ENCODE measurements around the gene NCOA1. TPM values are rescaled to one million over a fixed set of nuclear protein-coding genes. Genes with fewer than 3 reads are reported as not detected.

The NCOA1 gene
- total RNA-seq, 1 experiment from 2014 or later, result 24.6 TPM

DNA sequence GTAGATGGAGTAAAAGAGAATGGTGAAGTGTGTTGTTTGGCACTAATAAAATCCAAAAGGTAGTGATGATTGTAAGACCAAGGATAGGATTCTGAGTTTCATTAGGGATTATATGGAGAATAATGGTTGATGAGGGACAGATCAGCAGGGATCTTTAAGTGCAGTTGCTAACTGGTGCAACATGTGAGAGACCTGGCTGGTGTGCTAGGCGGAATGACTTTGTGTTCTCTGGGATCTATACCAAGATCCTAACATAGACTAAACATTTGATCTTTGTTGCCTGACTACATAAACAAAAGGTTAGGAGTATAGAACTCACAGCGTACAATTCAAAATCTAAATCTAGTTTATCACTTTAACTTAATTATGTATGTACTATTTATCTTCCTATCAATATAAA is 166.8 kb downstream of the NCOA1 start:
- in situ Hi-C loops (cut with HindIII; ENCODE audit: low pct_unique_long_range_greater_than_20kb, low sequenced_read_pairs) (no loop called here), intact Hi-C loops (cut with micrococcal nuclease; ENCODE audit: unreplicated experiment) (no loop called here)
- BruUV-seq (replicated peaks), result no TSS peak
- TF ChIP-seq, protein P1, sequence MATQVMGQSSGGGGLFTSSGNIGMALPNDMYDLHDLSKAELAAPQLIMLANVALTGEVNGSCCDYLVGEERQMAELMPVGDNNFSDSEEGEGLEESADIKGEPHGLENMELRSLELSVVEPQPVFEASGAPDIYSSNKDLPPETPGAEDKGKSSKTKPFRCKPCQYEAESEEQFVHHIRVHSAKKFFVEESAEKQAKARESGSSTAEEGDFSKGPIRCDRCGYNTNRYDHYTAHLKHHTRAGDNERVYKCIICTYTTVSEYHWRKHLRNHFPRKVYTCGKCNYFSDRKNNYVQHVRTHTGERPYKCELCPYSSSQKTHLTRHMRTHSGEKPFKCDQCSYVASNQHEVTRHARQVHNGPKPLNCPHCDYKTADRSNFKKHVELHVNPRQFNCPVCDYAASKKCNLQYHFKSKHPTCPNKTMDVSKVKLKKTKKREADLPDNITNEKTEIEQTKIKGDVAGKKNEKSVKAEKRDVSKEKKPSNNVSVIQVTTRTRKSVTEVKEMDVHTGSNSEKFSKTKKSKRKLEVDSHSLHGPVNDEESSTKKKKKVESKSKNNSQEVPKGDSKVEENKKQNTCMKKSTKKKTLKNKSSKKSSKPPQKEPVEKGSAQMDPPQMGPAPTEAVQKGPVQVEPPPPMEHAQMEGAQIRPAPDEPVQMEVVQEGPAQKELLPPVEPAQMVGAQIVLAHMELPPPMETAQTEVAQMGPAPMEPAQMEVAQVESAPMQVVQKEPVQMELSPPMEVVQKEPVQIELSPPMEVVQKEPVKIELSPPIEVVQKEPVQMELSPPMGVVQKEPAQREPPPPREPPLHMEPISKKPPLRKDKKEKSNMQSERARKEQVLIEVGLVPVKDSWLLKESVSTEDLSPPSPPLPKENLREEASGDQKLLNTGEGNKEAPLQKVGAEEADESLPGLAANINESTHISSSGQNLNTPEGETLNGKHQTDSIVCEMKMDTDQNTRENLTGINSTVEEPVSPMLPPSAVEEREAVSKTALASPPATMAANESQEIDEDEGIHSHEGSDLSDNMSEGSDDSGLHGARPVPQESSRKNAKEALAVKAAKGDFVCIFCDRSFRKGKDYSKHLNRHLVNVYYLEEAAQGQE (IDR thresholded peaks at IDR 0.05; ENCODE audit: insufficient read depth in 1 of 2, low read depth in 2 of 2, low read length in 1 of 2), result no peak
- no peak for TF ChIP-seq POLR2AphosphoS5 (IDR thresholded peaks at IDR 0.05; ENCODE audit: low read depth, low read length)
- no peak for TF ChIP-seq TCF7L2 (IDR thresholded peaks at IDR 0.05; ENCODE audit: low read depth, low read length)
- no peak for TF ChIP-seq SIN3A (IDR thresholded peaks at IDR 0.05; ENCODE audit: borderline replicate concordance, insufficient read depth, low read depth, low read length)
- TF ChIP-seq, protein P2, sequence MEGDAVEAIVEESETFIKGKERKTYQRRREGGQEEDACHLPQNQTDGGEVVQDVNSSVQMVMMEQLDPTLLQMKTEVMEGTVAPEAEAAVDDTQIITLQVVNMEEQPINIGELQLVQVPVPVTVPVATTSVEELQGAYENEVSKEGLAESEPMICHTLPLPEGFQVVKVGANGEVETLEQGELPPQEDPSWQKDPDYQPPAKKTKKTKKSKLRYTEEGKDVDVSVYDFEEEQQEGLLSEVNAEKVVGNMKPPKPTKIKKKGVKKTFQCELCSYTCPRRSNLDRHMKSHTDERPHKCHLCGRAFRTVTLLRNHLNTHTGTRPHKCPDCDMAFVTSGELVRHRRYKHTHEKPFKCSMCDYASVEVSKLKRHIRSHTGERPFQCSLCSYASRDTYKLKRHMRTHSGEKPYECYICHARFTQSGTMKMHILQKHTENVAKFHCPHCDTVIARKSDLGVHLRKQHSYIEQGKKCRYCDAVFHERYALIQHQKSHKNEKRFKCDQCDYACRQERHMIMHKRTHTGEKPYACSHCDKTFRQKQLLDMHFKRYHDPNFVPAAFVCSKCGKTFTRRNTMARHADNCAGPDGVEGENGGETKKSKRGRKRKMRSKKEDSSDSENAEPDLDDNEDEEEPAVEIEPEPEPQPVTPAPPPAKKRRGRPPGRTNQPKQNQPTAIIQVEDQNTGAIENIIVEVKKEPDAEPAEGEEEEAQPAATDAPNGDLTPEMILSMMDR (IDR thresholded peaks at IDR 0.05), result no peak
- no peaks in the 10 kb centered on the region for H3K9me3 ChIP-seq (ENCODE audit: control insufficient read depth, insufficient read depth, low read depth, low read length)
- H3K27ac ChIP-seq (ENCODE audit: low read length), result no peak overlapping the region
- ChIA-PET CTCF (no interaction called here), POLR2A (no interaction called here)
- ATAC-seq (no peak), DNase-seq (ENCODE audit: low read depth, low spot score) (no peak)
- H3K27me3 ChIP-seq (ENCODE audit: control insufficient read depth, insufficient read depth, low read length), result no peaks in the 10 kb centered on the region
- H3K4me3 ChIP-seq (ENCODE audit: low read depth in 2 of 2, low read length in 2 of 2), result no peak overlapping the region
- no peaks in the 10 kb centered on the region for H3K36me3 ChIP-seq (ENCODE audit: control insufficient read depth, insufficient read depth, low read length)
- H3K4me1 ChIP-seq (ENCODE audit: control insufficient read depth, insufficient read depth, low read length), result no peaks in the 10 kb centered on the region

DNA sequence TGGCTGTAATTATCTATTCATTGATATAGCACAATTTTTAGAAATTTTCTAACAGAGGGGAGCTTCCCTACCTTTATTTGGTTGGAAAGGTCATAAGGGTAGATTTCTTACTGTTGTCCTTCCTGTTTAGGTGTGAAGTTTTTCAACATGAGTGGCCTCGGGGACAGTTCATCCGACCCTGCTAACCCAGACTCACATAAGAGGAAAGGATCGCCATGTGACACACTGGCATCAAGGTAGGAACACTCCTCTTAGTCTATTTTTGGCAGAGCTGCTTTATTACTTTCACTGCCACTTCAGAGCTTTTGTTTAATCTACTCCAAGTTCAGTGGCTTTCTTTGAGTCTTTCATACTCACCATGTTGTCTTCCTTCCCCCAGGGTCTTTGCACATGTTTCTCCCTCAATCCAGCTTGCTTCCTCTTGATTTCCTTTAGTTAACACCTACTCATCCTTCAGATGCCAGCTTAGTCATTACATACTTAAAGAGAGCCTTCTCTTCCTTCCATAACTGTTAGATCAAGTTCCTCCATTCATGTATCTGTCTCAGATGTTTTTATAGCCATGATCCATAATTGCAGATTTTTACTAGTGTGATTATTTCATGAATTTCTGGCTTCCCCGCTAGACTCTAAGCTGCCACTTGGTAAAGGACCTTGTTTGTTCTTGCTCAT is 167.6 kb downstream of the NCOA1 start:
- intact Hi-C loops (cut with micrococcal nuclease; ENCODE audit: unreplicated experiment), result no loop called here
- no peaks in the 10 kb centered on the region for H3K9me3 ChIP-seq (ENCODE audit: control insufficient read depth, insufficient read depth, low read depth, low read length)
- ChIA-PET POLR2A (no interaction called here), CTCF (no interaction called here)
- H3K4me3 ChIP-seq (ENCODE audit: low read depth in 2 of 2, low read length in 2 of 2), result no peak overlapping the region
- H3K4me1 ChIP-seq (ENCODE audit: control insufficient read depth, insufficient read depth, low read length), result no peaks in the 10 kb centered on the region
- BruUV-seq (replicated peaks), result no TSS peak
- H3K36me3 ChIP-seq (ENCODE audit: control insufficient read depth, insufficient read depth, low read length), result no peaks in the 10 kb centered on the region
- in situ Hi-C loops (cut with HindIII; ENCODE audit: low pct_unique_long_range_greater_than_20kb, low sequenced_read_pairs), result no loop called here
- ATAC-seq, result no peak
- no peak overlapping the region for H3K27ac ChIP-seq (ENCODE audit: low read length)
- TF ChIP-seq TCF7L2 (IDR thresholded peaks at IDR 0.05; ENCODE audit: low read depth, low read length) (no peak), POLR2AphosphoS5 (IDR thresholded peaks at IDR 0.05; ENCODE audit: low read depth, low read length) (no peak), SIN3A (IDR thresholded peaks at IDR 0.05; ENCODE audit: borderline replicate concordance, insufficient read depth, low read depth, low read length) (no peak)
- TF ChIP-seq, protein P2 (IDR thresholded peaks at IDR 0.05), result no peak
- TF ChIP-seq, protein P1 (IDR thresholded peaks at IDR 0.05; ENCODE audit: insufficient read depth in 1 of 2, low read depth in 2 of 2, low read length in 1 of 2), result no peak
- no peaks in the 10 kb centered on the region for H3K27me3 ChIP-seq (ENCODE audit: control insufficient read depth, insufficient read depth, low read length)
- DNase-seq (ENCODE audit: low read depth, low spot score), result no peak

Measured in Panc1 (cell line).